ENCODE results near the gene RIMKLB. TPM values are rescaled to one million over a fixed set of nuclear protein-coding genes. Genes with fewer than 3 reads are reported as not detected.
A peak's percentile ranks its signal among the peaks of the same experiment; 100 is the strongest.

RIMKLB gene
- total RNA-seq, 1 donor: 15.1 TPM

DNA sequence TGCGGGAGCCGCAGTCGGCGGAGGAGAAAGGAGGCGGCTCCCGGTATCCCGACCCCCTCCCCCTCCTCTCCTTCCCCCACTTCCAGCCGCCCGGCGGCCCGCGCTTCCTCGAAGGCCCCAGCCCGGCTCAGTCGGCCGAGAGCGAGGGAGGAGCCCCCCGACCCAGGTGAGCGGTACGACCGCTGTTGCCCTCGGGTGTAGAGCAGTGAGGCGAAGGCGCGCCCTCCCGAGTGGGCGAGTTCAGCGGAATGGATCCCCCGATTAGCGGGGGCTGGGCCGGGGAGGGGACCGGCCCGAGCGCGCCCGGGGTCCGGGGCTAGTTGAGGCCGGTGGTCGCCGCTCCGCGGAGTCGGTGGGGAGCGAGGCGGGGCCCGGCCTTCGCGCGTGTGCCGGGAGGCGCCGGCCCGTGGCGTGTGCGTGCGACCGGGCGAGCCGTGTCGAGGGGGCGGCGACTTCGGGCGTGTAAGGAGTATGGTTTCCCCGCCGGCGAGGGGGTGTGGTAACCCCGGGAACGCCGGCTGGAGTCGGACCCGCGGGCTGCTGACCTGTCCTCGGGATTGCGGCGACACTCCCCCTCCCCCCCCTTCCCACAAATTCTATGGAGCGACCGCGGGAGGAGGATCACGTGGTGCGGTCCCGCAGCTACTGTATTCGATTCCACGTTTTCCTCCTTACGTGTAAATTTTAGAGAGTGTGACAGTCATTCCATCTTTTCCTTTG lies 501 bp downstream of the RIMKLB start:
- peak overlapping the region; percentile 90 for H3K4me3 ChIP-seq (ENCODE audit: low read depth, low read length)
- TF ChIP-seq, protein P1, sequence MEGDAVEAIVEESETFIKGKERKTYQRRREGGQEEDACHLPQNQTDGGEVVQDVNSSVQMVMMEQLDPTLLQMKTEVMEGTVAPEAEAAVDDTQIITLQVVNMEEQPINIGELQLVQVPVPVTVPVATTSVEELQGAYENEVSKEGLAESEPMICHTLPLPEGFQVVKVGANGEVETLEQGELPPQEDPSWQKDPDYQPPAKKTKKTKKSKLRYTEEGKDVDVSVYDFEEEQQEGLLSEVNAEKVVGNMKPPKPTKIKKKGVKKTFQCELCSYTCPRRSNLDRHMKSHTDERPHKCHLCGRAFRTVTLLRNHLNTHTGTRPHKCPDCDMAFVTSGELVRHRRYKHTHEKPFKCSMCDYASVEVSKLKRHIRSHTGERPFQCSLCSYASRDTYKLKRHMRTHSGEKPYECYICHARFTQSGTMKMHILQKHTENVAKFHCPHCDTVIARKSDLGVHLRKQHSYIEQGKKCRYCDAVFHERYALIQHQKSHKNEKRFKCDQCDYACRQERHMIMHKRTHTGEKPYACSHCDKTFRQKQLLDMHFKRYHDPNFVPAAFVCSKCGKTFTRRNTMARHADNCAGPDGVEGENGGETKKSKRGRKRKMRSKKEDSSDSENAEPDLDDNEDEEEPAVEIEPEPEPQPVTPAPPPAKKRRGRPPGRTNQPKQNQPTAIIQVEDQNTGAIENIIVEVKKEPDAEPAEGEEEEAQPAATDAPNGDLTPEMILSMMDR (IDR thresholded peaks at IDR 0.05; ENCODE audit: insufficient read depth, low read depth, low read length): no peak
- peak; percentile 43 for DNase-seq (ENCODE audit: low read depth)

DNA sequence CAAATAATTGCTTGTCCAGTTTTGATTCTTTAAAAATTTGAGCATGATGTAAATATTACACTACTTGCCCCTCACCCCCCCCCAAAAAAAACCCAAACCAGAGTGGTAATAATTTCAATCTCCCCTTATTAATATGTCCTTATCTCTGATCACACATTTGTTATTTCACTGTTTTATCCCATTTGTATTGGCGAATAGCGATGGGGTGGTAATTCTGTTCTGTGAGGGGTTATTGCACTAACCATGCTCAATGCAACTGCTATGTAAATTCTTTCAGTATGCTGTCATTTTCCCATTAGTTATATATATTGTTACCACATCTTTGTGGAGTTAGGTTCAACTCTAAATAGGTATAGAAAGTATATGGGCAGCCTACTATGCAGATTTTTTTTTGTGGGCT lies 1.1 kb downstream of the RIMKLB start:
- H3K4me3 ChIP-seq (ENCODE audit: low read depth, low read length): peak overlapping the region; percentile 90
- TF ChIP-seq, protein P1 (IDR thresholded peaks at IDR 0.05; ENCODE audit: insufficient read depth, low read depth, low read length): no peak
- DNase-seq (ENCODE audit: low read depth): peak; percentile 23

DNA sequence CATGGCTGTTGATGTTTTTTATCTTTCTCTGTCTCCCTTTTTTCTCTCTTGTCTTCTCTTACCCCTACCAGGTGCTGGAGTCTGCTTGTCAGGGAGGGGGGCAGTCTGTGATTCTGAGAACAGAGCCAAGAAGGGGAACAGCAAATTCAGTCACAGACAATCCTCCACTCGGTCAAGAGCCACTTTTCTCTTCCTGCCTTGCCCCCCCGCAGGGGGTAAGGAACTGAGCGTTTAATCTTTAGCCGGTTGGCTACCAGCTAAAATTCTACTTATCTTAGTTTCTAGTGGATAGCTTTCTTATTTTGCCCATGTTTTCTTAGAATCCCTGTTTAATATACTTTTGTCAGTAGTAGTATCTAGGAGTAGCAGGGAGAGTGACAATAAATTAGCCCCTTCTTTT lies 1.9 kb downstream of the RIMKLB start:
- TF ChIP-seq, protein P1 (IDR thresholded peaks at IDR 0.05; ENCODE audit: insufficient read depth, low read depth, low read length): no peak
- no peak overlapping the region for H3K4me3 ChIP-seq (ENCODE audit: low read depth, low read length)
- no peak for DNase-seq (ENCODE audit: low read depth)

DNA sequence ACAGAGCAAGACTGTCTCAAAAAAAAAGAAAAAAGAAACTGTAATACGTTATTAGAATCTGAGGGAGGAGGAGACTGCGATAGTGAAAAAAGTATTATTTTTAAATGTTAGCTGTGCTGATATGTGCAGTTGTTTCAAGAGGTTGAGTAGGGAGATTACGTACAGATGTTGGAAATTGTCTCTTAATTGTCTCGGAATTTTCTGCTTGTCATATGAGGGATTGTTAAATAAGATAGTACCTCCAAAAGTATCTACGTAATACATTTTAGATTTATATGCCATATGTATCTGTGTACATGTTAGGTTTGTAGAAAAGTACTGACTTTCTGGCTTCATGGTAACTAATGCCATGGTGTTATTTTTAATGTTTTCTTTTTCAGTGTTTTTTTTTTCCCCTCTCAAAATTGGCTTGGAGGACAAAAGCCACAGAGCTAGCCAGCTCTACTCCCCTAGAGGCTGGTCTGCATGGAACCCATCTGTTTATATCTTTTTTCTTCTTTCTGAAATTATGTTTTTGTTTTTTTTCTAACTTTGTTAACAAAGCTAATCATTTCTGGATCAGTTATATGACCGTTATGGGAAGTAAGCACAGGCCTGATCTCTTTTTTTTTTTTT lies 3.4 kb downstream of the RIMKLB start:
- TF ChIP-seq, protein P1 (IDR thresholded peaks at IDR 0.05; ENCODE audit: insufficient read depth, low read depth, low read length): no peak
- DNase-seq (ENCODE audit: low read depth): no peak
- no peak overlapping the region for H3K4me3 ChIP-seq (ENCODE audit: low read depth, low read length)

DNA sequence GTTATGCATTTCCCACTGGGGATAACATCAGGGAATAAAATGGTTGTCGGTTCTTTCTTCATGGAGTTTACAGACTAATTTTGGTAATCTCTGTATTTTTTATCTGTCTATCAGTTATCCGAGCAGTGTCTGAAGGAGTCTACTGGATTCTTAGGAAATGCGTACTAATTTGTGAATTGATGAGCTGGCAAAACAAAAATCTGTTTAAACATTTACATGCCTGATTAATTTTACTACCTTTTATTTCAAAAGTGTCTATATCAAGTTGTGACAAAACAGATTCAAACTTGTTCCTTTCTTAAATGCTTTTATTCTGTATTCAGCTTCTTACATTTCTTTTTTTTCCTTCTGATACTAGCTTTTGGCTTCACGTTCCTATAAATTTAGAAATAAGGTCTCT lies 4.4 kb downstream of the RIMKLB start:
- TF ChIP-seq, protein P1 (IDR thresholded peaks at IDR 0.05; ENCODE audit: insufficient read depth, low read depth, low read length): no peak
- no peak for DNase-seq (ENCODE audit: low read depth)
- H3K4me3 ChIP-seq (ENCODE audit: low read depth, low read length): no peak overlapping the region

DNA sequence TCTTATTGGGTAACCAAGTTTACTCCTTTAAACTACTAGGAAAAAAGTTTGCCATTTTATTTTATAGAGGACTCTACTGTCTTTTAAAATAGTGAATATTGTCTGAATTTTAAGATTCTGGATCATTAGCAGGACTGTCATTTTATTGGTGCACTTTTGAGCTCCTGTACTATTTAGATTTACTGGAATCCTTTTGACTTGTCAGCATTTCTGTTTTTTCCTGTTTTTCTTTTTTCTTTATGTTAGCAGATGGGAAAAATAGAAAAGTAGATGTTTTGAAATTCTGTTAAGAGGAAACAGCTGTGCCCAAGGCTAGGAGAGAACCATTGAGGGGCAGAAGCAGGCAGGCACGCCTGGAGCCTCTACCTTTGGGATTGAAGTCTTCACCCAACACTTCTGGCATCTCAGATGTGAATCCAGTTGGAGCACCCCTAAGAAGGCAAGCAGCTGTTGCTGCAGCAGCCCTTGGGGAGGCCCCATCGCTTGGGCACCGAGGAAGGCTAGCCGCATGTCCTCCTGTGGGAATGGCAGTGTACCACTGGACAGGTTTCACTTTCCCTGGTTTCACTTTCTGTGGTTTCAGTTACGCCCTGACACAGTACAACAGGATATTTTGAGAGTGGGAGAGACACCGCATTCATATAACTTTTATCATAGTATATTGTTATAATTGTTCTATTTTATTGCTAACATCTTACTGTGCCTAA lies 11.5 kb downstream of the RIMKLB start:
- peak; percentile 65 for DNase-seq (ENCODE audit: low read depth)
- peak overlapping the region; percentile 57 for H3K4me3 ChIP-seq (ENCODE audit: low read depth, low read length)
- TF ChIP-seq, protein P1 (IDR thresholded peaks at IDR 0.05; ENCODE audit: insufficient read depth, low read depth, low read length): no peak
